Measurements from ENCODE around the gene MMS19. TPM values are rescaled to one million over a fixed set of nuclear protein-coding genes. Genes with fewer than 3 reads are reported as not detected.

MMS19 gene
- total and polyA plus RNA-seq, 2 donors from 2014 or later = 49.7 to 56.1 TPM

DNA sequence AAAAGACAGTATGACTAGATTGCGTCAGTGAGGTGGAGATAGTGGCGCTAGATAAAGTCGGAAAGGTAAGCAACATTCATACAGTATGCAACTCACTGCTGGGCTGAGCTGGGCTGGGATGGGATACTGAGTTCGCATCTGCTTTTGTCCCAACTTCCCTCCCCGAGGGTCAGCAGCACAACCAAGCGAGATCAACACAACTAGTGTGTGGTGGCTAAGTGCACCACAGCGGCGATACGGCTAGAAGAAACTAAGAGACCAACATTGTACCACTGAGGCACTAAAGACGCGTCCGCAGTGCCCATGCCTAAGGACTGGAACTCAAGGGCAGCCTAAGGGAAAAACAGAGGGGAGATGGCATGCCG is 52.9 kb downstream of the MMS19 start:
- H3K4me3 ChIP-seq (ENCODE audit: low read length in 3 of 3) = peak overlapping the region; percentile 94 to 100 (median 97)
- peaks cover 0 to 17% (median 10%) of the 10 kb centered on the region in 3 donors for H3K4me1 ChIP-seq (ENCODE audit: control insufficient read depth in 2 of 3, insufficient read depth in 2 of 3, low read depth in 1 of 3, low read length in 3 of 3)
- peak overlapping the region; percentile 2 to 69 for H3K27ac ChIP-seq (ENCODE audit: low read depth in 2 of 2, low read length in 2 of 2)
- TF ChIP-seq, protein P1, sequence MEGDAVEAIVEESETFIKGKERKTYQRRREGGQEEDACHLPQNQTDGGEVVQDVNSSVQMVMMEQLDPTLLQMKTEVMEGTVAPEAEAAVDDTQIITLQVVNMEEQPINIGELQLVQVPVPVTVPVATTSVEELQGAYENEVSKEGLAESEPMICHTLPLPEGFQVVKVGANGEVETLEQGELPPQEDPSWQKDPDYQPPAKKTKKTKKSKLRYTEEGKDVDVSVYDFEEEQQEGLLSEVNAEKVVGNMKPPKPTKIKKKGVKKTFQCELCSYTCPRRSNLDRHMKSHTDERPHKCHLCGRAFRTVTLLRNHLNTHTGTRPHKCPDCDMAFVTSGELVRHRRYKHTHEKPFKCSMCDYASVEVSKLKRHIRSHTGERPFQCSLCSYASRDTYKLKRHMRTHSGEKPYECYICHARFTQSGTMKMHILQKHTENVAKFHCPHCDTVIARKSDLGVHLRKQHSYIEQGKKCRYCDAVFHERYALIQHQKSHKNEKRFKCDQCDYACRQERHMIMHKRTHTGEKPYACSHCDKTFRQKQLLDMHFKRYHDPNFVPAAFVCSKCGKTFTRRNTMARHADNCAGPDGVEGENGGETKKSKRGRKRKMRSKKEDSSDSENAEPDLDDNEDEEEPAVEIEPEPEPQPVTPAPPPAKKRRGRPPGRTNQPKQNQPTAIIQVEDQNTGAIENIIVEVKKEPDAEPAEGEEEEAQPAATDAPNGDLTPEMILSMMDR (IDR thresholded peaks at IDR 0.05; ENCODE audit: borderline replicate concordance, extremely low read depth, insufficient read depth) = no peak
- peak overlapping the region; percentile 82 to 93 (median 84) for H3K9ac ChIP-seq (ENCODE audit: low read length in 3 of 3)
- no peaks in the 10 kb centered on the region for H3K27me3 ChIP-seq (ENCODE audit: control insufficient read depth, insufficient read depth, low read length)
- H3K9me3 ChIP-seq (ENCODE audit: control insufficient read depth in 2 of 3, insufficient read depth in 1 of 3, low read length in 3 of 3) = no peaks in the 10 kb centered on the region
- intact Hi-C loops (cut with DNase I) = no loop called here
- peaks cover 0 to 5% (median 0%) of the 10 kb centered on the region in 3 donors for H3K36me3 ChIP-seq (ENCODE audit: control insufficient read depth in 2 of 3, insufficient read depth in 3 of 3, low read length in 3 of 3)
- no peak for FAIRE-seq
- no peak for DNase-seq

GRCh38 chr10:97444212-97444611 is 54.0 kb downstream of the MMS19 start:
- H3K9ac ChIP-seq (ENCODE audit: low read length in 3 of 3) = no peak overlapping the region
- peaks cover 0 to 5% (median 1%) of the 10 kb centered on the region in 3 donors for H3K36me3 ChIP-seq (ENCODE audit: control insufficient read depth in 2 of 3, insufficient read depth in 3 of 3, low read length in 3 of 3)
- FAIRE-seq = no peak

GRCh38 chr10:97442277-97442676 is 55.9 kb downstream of the MMS19 start:
- H3K36me3 ChIP-seq (ENCODE audit: control insufficient read depth in 2 of 3, insufficient read depth in 3 of 3, low read length in 3 of 3) = peaks cover 0 to 11% (median 8%) of the 10 kb centered on the region in 3 donors
- no peak for FAIRE-seq
- intact Hi-C loops (cut with DNase I) = no loop called here
- no peaks in the 10 kb centered on the region for H3K27me3 ChIP-seq (ENCODE audit: control insufficient read depth, insufficient read depth, low read length)
- TF ChIP-seq, protein P1 (IDR thresholded peaks at IDR 0.05; ENCODE audit: borderline replicate concordance, extremely low read depth, insufficient read depth) = no peak
- H3K9me3 ChIP-seq (ENCODE audit: control insufficient read depth in 2 of 3, insufficient read depth in 1 of 3, low read length in 3 of 3) = no peaks in the 10 kb centered on the region
- no peak for DNase-seq
- no peak overlapping the region for H3K9ac ChIP-seq (ENCODE audit: low read length in 3 of 3)
- H3K27ac ChIP-seq (ENCODE audit: low read depth in 2 of 2, low read length in 2 of 2) = no peak overlapping the region
- no peak overlapping the region for H3K4me3 ChIP-seq (ENCODE audit: low read length in 3 of 3)
- peaks cover 0 to 13% (median 5%) of the 10 kb centered on the region in 3 donors for H3K4me1 ChIP-seq (ENCODE audit: control insufficient read depth in 2 of 3, insufficient read depth in 2 of 3, low read depth in 1 of 3, low read length in 3 of 3)

More at GRCh38 chr10:97444212-97444611, 54.0 kb downstream of the MMS19 start:
- H3K27ac ChIP-seq (ENCODE audit: low read depth in 2 of 2, low read length in 2 of 2) = no peak overlapping the region
- H3K4me1 ChIP-seq (ENCODE audit: control insufficient read depth in 2 of 3, insufficient read depth in 2 of 3, low read depth in 1 of 3, low read length in 3 of 3) = peaks cover 0 to 16% (median 10%) of the 10 kb centered on the region in 3 donors
- DNase-seq = no peak
- H3K9me3 ChIP-seq (ENCODE audit: control insufficient read depth in 2 of 3, insufficient read depth in 1 of 3, low read length in 3 of 3) = no peaks in the 10 kb centered on the region
- H3K4me3 ChIP-seq (ENCODE audit: low read length in 3 of 3) = no peak overlapping the region
- TF ChIP-seq, protein P1 (IDR thresholded peaks at IDR 0.05; ENCODE audit: borderline replicate concordance, extremely low read depth, insufficient read depth) = no peak
- intact Hi-C loops (cut with DNase I) = no loop called here
- no peaks in the 10 kb centered on the region for H3K27me3 ChIP-seq (ENCODE audit: control insufficient read depth, insufficient read depth, low read length)

DNA sequence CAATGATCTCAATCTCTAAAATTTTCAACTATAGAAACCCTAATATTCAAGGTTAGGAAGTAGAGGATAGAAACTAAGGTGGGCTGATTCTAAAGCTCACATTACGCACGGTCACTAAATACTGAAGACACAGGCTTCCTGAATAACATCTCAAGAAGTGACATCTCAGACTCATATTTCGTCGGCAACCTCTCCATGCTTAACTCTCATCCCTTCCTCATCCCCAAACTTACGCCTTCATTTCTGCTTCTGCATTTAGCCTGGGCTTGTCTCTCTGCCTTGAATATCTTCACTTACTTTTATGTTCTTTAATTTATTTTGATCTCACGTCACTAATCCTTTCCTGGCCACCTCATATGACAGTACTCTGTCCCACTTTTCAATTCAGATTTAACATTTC is 63.0 kb downstream of the MMS19 start:
- Histone ChIP-seq H3K27me3 (ENCODE audit: control insufficient read depth, insufficient read depth, low read length) (no peaks in the 10 kb centered on the region), H3K36me3 (ENCODE audit: control insufficient read depth in 2 of 3, insufficient read depth in 3 of 3, low read length in 3 of 3) (peaks cover 14 to 57% (median 25%) of the 10 kb centered on the region in 3 donors), H3K27ac (ENCODE audit: low read depth in 2 of 2, low read length in 2 of 2) (no peak overlapping the region), H3K4me3 (ENCODE audit: low read length in 3 of 3) (no peak overlapping the region), H3K9me3 (ENCODE audit: control insufficient read depth in 2 of 3, insufficient read depth in 1 of 3, low read length in 3 of 3) (no peaks in the 10 kb centered on the region), H3K9ac (ENCODE audit: low read length in 3 of 3) (no peak overlapping the region), H3K4me1 (ENCODE audit: control insufficient read depth in 2 of 3, insufficient read depth in 2 of 3, low read depth in 1 of 3, low read length in 3 of 3) (no peaks in the 10 kb centered on the region)
- DNase-seq (no peak), FAIRE-seq (no peak)
- TF ChIP-seq, protein P1 (IDR thresholded peaks at IDR 0.05; ENCODE audit: borderline replicate concordance, extremely low read depth, insufficient read depth) = no peak
- intact Hi-C loops (cut with DNase I) = no loop called here
